ENCODE data around the gene PDSS1. TPM values are rescaled to one million over a fixed set of nuclear protein-coding genes. Genes with fewer than 3 reads are reported as not detected.
"Not testable (repeated sequence)": the region's sequence is repeated elsewhere in the genome, so short reads cannot be mapped to it uniquely, and the experiment has no call there.

Gene PDSS1
- total and polyA plus RNA-seq, 2 donors = 30.5 to 31.5 TPM

DNA sequence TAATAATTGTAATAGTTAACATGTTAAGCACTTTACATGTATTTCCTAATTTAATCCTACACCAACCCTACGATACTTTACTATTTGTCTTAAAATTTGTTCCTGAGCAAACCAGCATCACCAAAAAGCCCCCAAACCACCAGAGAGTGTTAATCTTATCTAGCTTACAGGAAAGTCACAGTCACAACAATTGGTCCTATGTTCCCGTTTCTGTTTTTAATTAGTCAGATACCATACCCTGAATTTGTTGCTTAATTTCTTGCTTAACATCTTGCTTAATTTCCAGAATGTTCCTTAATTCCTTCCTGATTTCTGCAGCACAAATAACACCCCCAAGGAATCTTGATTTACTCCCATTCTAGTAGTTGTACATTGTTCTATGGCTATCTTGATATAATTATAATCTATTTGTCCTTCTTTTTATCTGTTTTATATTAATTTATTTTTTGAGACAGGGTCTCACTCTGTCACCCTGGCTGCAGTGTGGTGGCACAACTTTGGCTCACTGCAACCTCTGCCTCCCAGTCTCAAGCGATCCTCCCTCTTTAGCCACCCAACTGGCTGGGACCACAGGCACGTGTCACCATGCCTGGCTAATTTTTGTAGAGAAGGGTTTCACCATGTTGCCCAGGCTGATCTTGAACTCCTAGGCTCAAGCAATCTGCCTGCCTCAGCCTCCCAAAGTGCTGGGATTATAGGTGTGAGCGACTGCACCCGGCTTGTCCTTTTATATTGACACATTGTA lies 6.6 kb upstream of the PDSS1 start:
- Histone ChIP-seq H3K4me1 (ENCODE audit: control insufficient read depth in 2 of 2, insufficient read depth in 2 of 2, low read length in 2 of 2) (peaks cover 4 to 16% of the 10 kb centered on the region in 2 donors), H3K9me3 (ENCODE audit: control insufficient read depth in 2 of 2, insufficient read depth in 1 of 2, low read length in 1 of 2) (peaks cover 0 to 5% of the 10 kb centered on the region in 2 donors), H3K36me3 (ENCODE audit: control insufficient read depth in 2 of 2, insufficient read depth in 2 of 2, low read length in 1 of 2) (no peaks in the 10 kb centered on the region), H3K27ac (ENCODE audit: low read depth in 1 of 2, low read length in 1 of 2) (no peak overlapping the region), H3K4me3 (ENCODE audit: low read length in 2 of 2) (no peak overlapping the region), H3K27me3 (ENCODE audit: control insufficient read depth in 2 of 2, insufficient read depth in 1 of 2, low read length in 1 of 2) (no peaks in the 10 kb centered on the region)
- whole genome bisulfite sequencing = 74% methylated on average over 6 of the region's 6 CpGs
- no peak for DNase-seq (ENCODE audit: low read depth in 6 of 9, low spot score in 9 of 9)

GRCh38 chr10:26694536-26694935 lies 3.0 kb upstream of the PDSS1 start:
- H3K27me3 ChIP-seq (ENCODE audit: control insufficient read depth in 2 of 2, insufficient read depth in 1 of 2, low read length in 1 of 2); H3K36me3 ChIP-seq (ENCODE audit: control insufficient read depth in 2 of 2, insufficient read depth in 2 of 2, low read length in 1 of 2); DNase-seq (ENCODE audit: low read depth in 6 of 9, low spot score in 9 of 9); H3K4me3 ChIP-seq (ENCODE audit: low read length in 2 of 2); H3K9me3 ChIP-seq (ENCODE audit: control insufficient read depth in 2 of 2, insufficient read depth in 1 of 2, low read length in 1 of 2); H3K27ac ChIP-seq (ENCODE audit: low read depth in 1 of 2, low read length in 1 of 2): not testable (repeated sequence)
- H3K4me1 ChIP-seq (ENCODE audit: control insufficient read depth in 2 of 2, insufficient read depth in 2 of 2, low read length in 2 of 2) = peaks cover 3 to 26% of the 10 kb centered on the region in 2 donors
- 97% methylated on average over 4 of the region's 4 CpGs for WGBS

- Histone ChIP-seq H3K36me3 (ENCODE audit: control insufficient read depth in 2 of 2, insufficient read depth in 2 of 2, low read length in 1 of 2) (peaks cover 7 to 16% of the 10 kb centered on the region in 2 donors), H3K9me3 (ENCODE audit: control insufficient read depth in 2 of 2, insufficient read depth in 1 of 2, low read length in 1 of 2) (no peaks in the 10 kb centered on the region), H3K27me3 (ENCODE audit: control insufficient read depth in 2 of 2, insufficient read depth in 1 of 2, low read length in 1 of 2) (no peaks in the 10 kb centered on the region), H3K4me3 (ENCODE audit: low read length in 2 of 2) (peak overlapping the region; percentile 82 to 86), H3K4me1 (ENCODE audit: control insufficient read depth in 2 of 2, insufficient read depth in 2 of 2, low read length in 2 of 2) (peaks cover 13 to 35% of the 10 kb centered on the region in 2 donors), H3K27ac (ENCODE audit: low read depth in 1 of 2, low read length in 1 of 2) (peak overlapping the region; percentile 92 to 94)
- WGBS = 27% methylated on average over 11 of the region's 11 CpGs
- DNase-seq (ENCODE audit: low read depth in 6 of 9, low spot score in 9 of 9) = no peak
Measured at GRCh38 chr10:26696786-26697162, 727 bp upstream of the PDSS1 start.

DNA sequence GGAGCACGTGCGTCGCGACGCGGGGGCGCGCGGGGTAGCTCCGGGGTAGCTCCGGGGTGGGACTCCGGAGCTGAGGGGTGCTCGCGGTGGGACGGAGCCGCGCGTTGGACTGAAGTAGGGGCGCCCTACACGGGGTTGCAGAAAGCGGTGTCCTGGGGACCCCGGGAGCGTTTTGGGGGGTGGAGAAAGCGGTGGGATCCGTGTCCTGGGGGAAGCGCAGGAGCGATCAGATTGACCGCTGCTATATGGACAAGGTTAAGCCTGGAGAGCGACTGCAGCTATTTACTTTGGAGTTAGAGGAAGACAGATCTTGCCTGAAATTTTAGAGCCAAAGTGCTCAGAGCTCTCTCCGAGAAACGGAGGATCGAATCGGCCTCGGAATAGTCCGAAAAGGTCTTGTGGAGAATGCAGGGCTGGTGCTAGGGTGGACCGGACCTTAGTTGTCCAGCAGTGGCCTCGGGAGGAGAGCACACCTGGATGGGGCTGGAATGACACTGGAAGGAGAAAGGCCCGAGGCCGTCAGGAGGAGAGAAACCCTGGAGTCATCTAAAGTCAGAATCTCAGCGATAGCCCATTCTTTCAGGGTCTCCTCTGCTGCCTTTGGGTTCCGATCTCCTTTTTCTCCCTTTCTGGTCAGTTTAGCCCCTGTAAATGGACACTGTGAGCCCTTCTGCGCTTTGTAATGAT lies 564 bp downstream of the PDSS1 start:
- H3K27ac ChIP-seq (ENCODE audit: low read depth in 1 of 2, low read length in 1 of 2) = peak overlapping the region; percentile 54 to 66
- peak in 1 of 9 donors; percentile 28 for DNase-seq (ENCODE audit: low read depth in 6 of 9, low spot score in 9 of 9)
- WGBS = 4% methylated on average over 42 of the region's 42 CpGs

DNA sequence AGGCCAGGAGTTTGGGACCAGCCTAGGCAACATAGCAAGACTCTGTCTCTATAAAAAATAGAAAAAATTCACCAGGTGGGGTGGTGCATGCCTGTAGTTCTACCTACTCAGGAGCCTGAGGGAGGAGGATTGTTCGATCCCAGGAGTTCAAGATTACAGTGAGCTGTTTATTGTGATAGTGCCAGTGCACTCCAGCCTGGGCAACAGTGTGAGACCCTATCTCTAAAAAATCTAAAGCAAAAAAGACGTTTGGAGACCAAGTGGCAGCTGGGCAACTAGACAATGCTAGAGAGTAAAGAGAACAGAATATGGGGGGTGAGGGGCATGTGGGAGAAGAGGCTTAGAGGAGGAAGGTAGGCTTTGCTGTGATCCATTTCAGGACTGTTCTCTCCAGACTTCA lies 1.4 kb downstream of the PDSS1 start:
- Histone ChIP-seq H3K4me1 (ENCODE audit: control insufficient read depth in 2 of 2, insufficient read depth in 2 of 2, low read length in 2 of 2) (peaks cover 21 to 36% of the 10 kb centered on the region in 2 donors), H3K36me3 (ENCODE audit: control insufficient read depth in 2 of 2, insufficient read depth in 2 of 2, low read length in 1 of 2) (peaks cover 11 to 31% of the 10 kb centered on the region in 2 donors), H3K9me3 (ENCODE audit: control insufficient read depth in 2 of 2, insufficient read depth in 1 of 2, low read length in 1 of 2) (no peaks in the 10 kb centered on the region), H3K27ac (ENCODE audit: low read depth in 1 of 2, low read length in 1 of 2) (peak overlapping the region in 1 of 2 donors; percentile 46), H3K27me3 (ENCODE audit: control insufficient read depth in 2 of 2, insufficient read depth in 1 of 2, low read length in 1 of 2) (no peaks in the 10 kb centered on the region), H3K4me3 (ENCODE audit: low read length in 2 of 2) (peak overlapping the region; percentile 82 to 86)
- WGBS = 67% methylated on average over 2 of the region's 2 CpGs
- DNase-seq (ENCODE audit: low read depth in 6 of 9, low spot score in 9 of 9) = peak in 1 of 9 donors; percentile 48

More for the DNA sequence above, 564 bp downstream of the PDSS1 start:
- Histone ChIP-seq H3K27me3 (ENCODE audit: control insufficient read depth in 2 of 2, insufficient read depth in 1 of 2, low read length in 1 of 2) (no peaks in the 10 kb centered on the region), H3K4me3 (ENCODE audit: low read length in 2 of 2) (peak overlapping the region; percentile 82 to 86), H3K9me3 (ENCODE audit: control insufficient read depth in 2 of 2, insufficient read depth in 1 of 2, low read length in 1 of 2) (no peaks in the 10 kb centered on the region), H3K36me3 (ENCODE audit: control insufficient read depth in 2 of 2, insufficient read depth in 2 of 2, low read length in 1 of 2) (peaks cover 11 to 25% of the 10 kb centered on the region in 2 donors), H3K4me1 (ENCODE audit: control insufficient read depth in 2 of 2, insufficient read depth in 2 of 2, low read length in 2 of 2) (peaks cover 21 to 36% of the 10 kb centered on the region in 2 donors)

DNA sequence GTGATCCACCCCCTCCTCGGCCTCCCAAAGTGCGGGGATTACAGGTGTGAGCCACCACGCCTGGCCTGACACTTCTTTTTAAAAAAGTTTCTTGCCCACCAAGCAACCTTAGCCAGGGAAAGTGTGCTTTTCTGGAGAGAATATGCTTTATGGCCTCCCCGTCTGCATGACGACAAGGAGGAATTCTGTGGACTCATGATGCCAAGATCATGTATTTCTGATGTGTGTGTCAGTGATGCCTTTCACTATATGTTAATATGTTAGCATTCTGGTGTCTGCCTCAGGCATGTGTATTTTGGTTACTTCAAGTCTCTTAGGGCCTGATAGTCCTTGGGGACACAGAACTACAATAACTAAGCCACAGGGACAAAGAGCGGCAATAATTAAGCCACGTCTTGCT lies 2.1 kb downstream of the PDSS1 start:
- Histone ChIP-seq H3K36me3 (ENCODE audit: control insufficient read depth in 2 of 2, insufficient read depth in 2 of 2, low read length in 1 of 2) (peaks cover 11 to 34% of the 10 kb centered on the region in 2 donors), H3K27ac (ENCODE audit: low read depth in 1 of 2, low read length in 1 of 2) (no peak overlapping the region), H3K4me3 (ENCODE audit: low read length in 2 of 2) (no peak overlapping the region), H3K27me3 (ENCODE audit: control insufficient read depth in 2 of 2, insufficient read depth in 1 of 2, low read length in 1 of 2) (no peaks in the 10 kb centered on the region), H3K4me1 (ENCODE audit: control insufficient read depth in 2 of 2, insufficient read depth in 2 of 2, low read length in 2 of 2) (peaks cover 21 to 36% of the 10 kb centered on the region in 2 donors), H3K9me3 (ENCODE audit: control insufficient read depth in 2 of 2, insufficient read depth in 1 of 2, low read length in 1 of 2) (no peaks in the 10 kb centered on the region)
- WGBS = 99% methylated on average over 7 of the region's 7 CpGs
- no peak for DNase-seq (ENCODE audit: low read depth in 6 of 9, low spot score in 9 of 9)

DNA sequence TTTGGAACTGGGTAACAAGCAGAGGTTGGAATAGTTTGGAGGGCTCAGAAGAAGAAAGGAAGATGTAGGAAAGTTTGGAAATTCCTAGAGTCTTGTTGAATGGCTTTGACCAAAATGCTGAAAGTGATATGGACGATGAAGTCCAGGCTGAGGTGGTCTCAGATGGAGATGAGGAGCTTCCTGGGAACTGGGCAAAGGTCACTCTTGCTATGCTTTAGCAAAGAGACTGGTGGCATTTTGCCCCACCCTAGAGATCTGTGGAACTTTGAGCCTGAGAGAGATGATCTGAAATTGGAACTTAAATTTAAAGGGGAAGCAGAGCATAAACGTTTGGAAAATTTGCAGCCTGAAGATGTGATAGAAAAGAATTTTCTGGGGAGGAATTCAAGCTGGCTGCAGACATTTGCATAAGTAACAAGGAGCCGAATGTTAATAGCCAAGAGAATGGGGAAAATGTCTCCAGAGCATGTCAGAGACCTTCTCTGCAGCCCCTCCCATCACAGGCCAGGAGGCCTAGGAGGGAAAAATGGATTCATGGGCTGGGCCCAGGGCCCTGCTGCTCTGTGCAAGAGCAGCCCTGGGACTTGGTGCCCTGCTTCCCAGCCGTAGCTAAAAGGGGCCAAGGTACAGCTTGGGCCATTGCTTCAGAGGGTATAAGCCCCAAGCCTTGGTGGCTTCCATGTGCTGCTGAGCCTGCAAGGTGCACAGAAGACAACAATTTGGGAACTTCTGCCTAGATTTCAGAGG lies 3.6 kb downstream of the PDSS1 start:
- Histone ChIP-seq H3K4me1 (ENCODE audit: control insufficient read depth in 2 of 2, insufficient read depth in 2 of 2, low read length in 2 of 2) (peaks cover 21 to 36% of the 10 kb centered on the region in 2 donors), H3K27me3 (ENCODE audit: control insufficient read depth in 2 of 2, insufficient read depth in 1 of 2, low read length in 1 of 2) (no peaks in the 10 kb centered on the region), H3K27ac (ENCODE audit: low read depth in 1 of 2, low read length in 1 of 2) (no peak overlapping the region), H3K9me3 (ENCODE audit: control insufficient read depth in 2 of 2, insufficient read depth in 1 of 2, low read length in 1 of 2) (peaks cover 0 to 1% of the 10 kb centered on the region in 2 donors), H3K4me3 (ENCODE audit: low read length in 2 of 2) (no peak overlapping the region), H3K36me3 (ENCODE audit: control insufficient read depth in 2 of 2, insufficient read depth in 2 of 2, low read length in 1 of 2) (peaks cover 19 to 44% of the 10 kb centered on the region in 2 donors)
- no peak for DNase-seq (ENCODE audit: low read depth in 6 of 9, low spot score in 9 of 9)
- 86% methylated on average over 4 of the region's 4 CpGs for WGBS

- H3K27me3 ChIP-seq (ENCODE audit: control insufficient read depth in 2 of 2, insufficient read depth in 1 of 2, low read length in 1 of 2) = no peaks in the 10 kb centered on the region
- no peak overlapping the region for H3K4me3 ChIP-seq (ENCODE audit: low read length in 2 of 2)
- H3K36me3 ChIP-seq (ENCODE audit: control insufficient read depth in 2 of 2, insufficient read depth in 2 of 2, low read length in 1 of 2) = peaks cover 39 to 64% of the 10 kb centered on the region in 2 donors
- WGBS = 98% methylated on average over 4 of the region's 4 CpGs
- DNase-seq (ENCODE audit: low read depth in 6 of 9, low spot score in 9 of 9) = no peak
- peaks cover 21 to 31% of the 10 kb centered on the region in 2 donors for H3K4me1 ChIP-seq (ENCODE audit: control insufficient read depth in 2 of 2, insufficient read depth in 2 of 2, low read length in 2 of 2)
- no peak overlapping the region for H3K27ac ChIP-seq (ENCODE audit: low read depth in 1 of 2, low read length in 1 of 2)
- peaks cover 2 to 4% of the 10 kb centered on the region in 2 donors for H3K9me3 ChIP-seq (ENCODE audit: control insufficient read depth in 2 of 2, insufficient read depth in 1 of 2, low read length in 1 of 2)
Measured at GRCh38 chr10:26703096-26703495, 5.6 kb downstream of the PDSS1 start.

All from thymus (tissue), 11 donors.